ENCODE data around the gene EIF4EBP2.

- TF ChIP-seq CTCF (IDR thresholded peaks at IDR 0.05) (no peak), POLR2A (IDR thresholded peaks at IDR 0.05) (no peak), POLR2AphosphoS5 (IDR thresholded peaks at IDR 0.05; ENCODE audit: insufficient read depth in 1 of 2, low read depth in 1 of 2) (no peak)
These were observed 71.7 kb downstream of the EIF4EBP2 start for GRCh38 chr10:70475661-70476060.
